ENCODE results near the gene COMMD2. TPM values are rescaled to one million over a fixed set of nuclear protein-coding genes. Genes with fewer than 3 reads are reported as not detected.

The COMMD2 gene
- total and polyA plus RNA-seq, 2 of the 4 experiments (the other 2 are of a cell fraction), result 23.6 to 46.1 TPM

GRCh38 chr3:149763565-149764195 is 11.4 kb upstream of the COMMD2 start:
- H4K8ac ChIP-seq (ENCODE audit: low read depth in 2 of 2, low read length in 2 of 2), result no peak overlapping the region
- no peaks in the 10 kb centered on the region for H3K79me1 ChIP-seq (ENCODE audit: low read depth in 1 of 2, low read length in 2 of 2)
- H4K91ac ChIP-seq (ENCODE audit: insufficient read depth, low read depth, low read length), result no peak overlapping the region
- ChIA-PET POLR2A (ENCODE audit: unreplicated experiment) (no interaction called here), CTCF (interaction anchor here (1.1 to 2.0 kb wide), 2 partner anchors 8 to 44 kb away, joined by 5 to 9 read pairs; no protein-coding TSS in a partner anchor)
- H3K4me3 ChIP-seq (ENCODE audit: insufficient read depth, low read depth, low read length), result no peak overlapping the region
- no peak overlapping the region for H2BK5ac ChIP-seq (ENCODE audit: low read depth, low read length, poor library complexity, severe bottlenecking)
- no peak overlapping the region for H2BK20ac ChIP-seq (ENCODE audit: low read depth, low read length)
- H2AK9ac ChIP-seq (replicated peaks; ENCODE audit: low read depth, low read length, poor library complexity), result no peak overlapping the region
- TF ChIP-seq BHLHE40 (IDR thresholded peaks at IDR 0.05; ENCODE audit: low read depth, low read length), result no peak
- TF ChIP-seq POLR2A (IDR thresholded peaks at IDR 0.05; ENCODE audit: low read depth, low read length), result no peak
- TF ChIP-seq FOS (IDR thresholded peaks at IDR 0.05; ENCODE audit: low read depth, low read length), result no peak
- peaks cover 2% of the 10 kb centered on the region; the same call in 1 of the 2 replicates for H3K9me1 ChIP-seq (ENCODE audit: insufficient read depth, low read length)
- H2BK120ac ChIP-seq (ENCODE audit: low read depth, low read length), result no peak overlapping the region
- H3K9ac ChIP-seq (ENCODE audit: low read depth, low read length), result no peak overlapping the region
- no peak overlapping the region for H2AFZ ChIP-seq (replicated peaks; ENCODE audit: low read length, poor library complexity)
- H3K4me1 ChIP-seq (ENCODE audit: control insufficient read depth, insufficient read depth, low read length), result no peaks in the 10 kb centered on the region
- no peak overlapping the region for H3K27ac ChIP-seq (ENCODE audit: insufficient read depth, low read length)
- in situ Hi-C loops (cut with MboI; ENCODE audit: low sequenced_read_pairs) (no loop called here), intact Hi-C loops (cut with micrococcal nuclease) (no loop called here), dilution Hi-C loops (cut with HindIII; ENCODE audit: low sequenced_read_pairs, unreplicated experiment) (no loop called here)
- H3K4me2 ChIP-seq (ENCODE audit: low read depth, low read length), result no peak overlapping the region
- no peak overlapping the region for H3K56ac ChIP-seq (ENCODE audit: extremely low read depth, insufficient read depth, low read length)
- DNase-seq (no peak), ATAC-seq (ENCODE audit: low read depth) (no peak)
- no peak overlapping the region for H3K4ac ChIP-seq (ENCODE audit: low read depth, low read length)
- H3K36me3 ChIP-seq (ENCODE audit: control insufficient read depth, insufficient read depth, low read length), result no peaks in the 10 kb centered on the region
- peaks cover 47% of the 10 kb centered on the region for H3K27me3 ChIP-seq (ENCODE audit: control insufficient read depth, insufficient read depth, low read length)
- H3K9me3 ChIP-seq (ENCODE audit: control insufficient read depth, insufficient read depth, low read length), result no peaks in the 10 kb centered on the region; the same call in 1 of the 2 replicates
- no peak overlapping the region for H2AK5ac ChIP-seq (ENCODE audit: low read depth, low read length)
- H4K5ac ChIP-seq (ENCODE audit: low read depth, low read length), result no peak overlapping the region
- WGBS, 2 experiments (ENCODE audit: extremely low coverage in 2 of 2, insufficient read length in 1 of 2), result no CpG with 5 or more reads among the region's 3 CpGs
- H4K20me1 ChIP-seq (ENCODE audit: insufficient read depth, low read length), result no peaks in the 10 kb centered on the region
- no peak overlapping the region for H3K18ac ChIP-seq (ENCODE audit: low read depth, low read length)
- no peak overlapping the region for H2BK15ac ChIP-seq (ENCODE audit: low read depth, low read length)
- H3K23ac ChIP-seq (ENCODE audit: low read depth, low read length), result no peak overlapping the region
- no peak overlapping the region for H3K14ac ChIP-seq (replicated peaks; ENCODE audit: low read depth, low read length)
- BruUV-seq (replicated peaks), result no TSS peak

All from IMR-90 (cell line).